Forelimb muscle (tissue), 1 donor: ENCODE results near the gene DCAF4L1. TPM values are rescaled to one million over a fixed set of nuclear protein-coding genes. Genes with fewer than 3 reads are reported as not detected.

Source experiments
- DNase-seq: peaks from one replicate; pipeline ENCODE4 v3.0.0-alpha.2; 2013; ENCODE audit warnings: low read depth
- polyA plus RNA-seq: library from polyadenylated mRNA; unstranded; fragments of 120-200 nt; gene quantifications from one replicate; pipeline ENCODE4 v1.2.1, GENCODE V29; 2013; ENCODE audit not compliant: insufficient read length

DCAF4L1 gene
- polyA plus RNA-seq, 1 donor, result 0.35 TPM

DNA sequence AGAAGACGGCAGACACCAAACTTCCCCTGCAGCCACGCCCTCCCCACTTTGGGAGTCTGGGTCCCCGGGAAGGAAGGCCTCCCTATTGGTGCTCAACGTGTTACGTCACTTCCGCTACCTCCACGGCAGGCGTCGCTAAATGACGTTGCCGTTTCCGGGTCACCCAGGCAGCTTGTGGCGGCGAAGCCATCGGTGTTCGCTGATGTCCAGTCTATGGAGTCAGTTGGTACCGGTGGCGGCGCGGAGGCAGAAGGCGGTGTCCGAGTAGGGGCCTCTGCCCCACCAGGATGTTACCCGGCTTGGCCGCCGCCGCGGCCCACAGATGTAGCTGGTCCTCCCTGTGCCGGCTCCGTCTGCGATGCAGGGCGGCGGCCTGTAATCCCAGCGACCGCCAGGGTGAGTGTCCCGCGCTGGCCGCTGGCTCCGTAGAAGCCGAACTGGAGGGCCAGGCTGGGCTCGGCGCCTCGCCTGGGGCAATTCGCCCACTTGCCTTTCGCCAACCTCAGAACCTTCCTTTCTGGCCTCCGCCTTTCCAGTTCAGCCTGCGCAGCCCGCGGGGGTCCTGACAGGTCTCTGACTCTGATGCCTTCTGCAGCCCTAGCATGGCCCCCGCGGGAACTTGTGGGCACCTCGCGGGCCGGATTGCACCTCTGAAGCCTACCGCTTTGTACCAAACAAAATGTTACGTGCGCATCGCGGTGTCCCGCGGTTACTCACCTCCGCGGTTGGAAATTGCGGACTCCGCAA, 9.0 kb downstream of the DCAF4L1 start, which contains the start of gene SLC30A9:
Gene SLC30A9 (plus strand): TSS at position 166 of the 747 bp plus-strand sequence. CDS start 122 bp downstream, at position 288.
- DNase-seq, result peak; percentile 97

DNA sequence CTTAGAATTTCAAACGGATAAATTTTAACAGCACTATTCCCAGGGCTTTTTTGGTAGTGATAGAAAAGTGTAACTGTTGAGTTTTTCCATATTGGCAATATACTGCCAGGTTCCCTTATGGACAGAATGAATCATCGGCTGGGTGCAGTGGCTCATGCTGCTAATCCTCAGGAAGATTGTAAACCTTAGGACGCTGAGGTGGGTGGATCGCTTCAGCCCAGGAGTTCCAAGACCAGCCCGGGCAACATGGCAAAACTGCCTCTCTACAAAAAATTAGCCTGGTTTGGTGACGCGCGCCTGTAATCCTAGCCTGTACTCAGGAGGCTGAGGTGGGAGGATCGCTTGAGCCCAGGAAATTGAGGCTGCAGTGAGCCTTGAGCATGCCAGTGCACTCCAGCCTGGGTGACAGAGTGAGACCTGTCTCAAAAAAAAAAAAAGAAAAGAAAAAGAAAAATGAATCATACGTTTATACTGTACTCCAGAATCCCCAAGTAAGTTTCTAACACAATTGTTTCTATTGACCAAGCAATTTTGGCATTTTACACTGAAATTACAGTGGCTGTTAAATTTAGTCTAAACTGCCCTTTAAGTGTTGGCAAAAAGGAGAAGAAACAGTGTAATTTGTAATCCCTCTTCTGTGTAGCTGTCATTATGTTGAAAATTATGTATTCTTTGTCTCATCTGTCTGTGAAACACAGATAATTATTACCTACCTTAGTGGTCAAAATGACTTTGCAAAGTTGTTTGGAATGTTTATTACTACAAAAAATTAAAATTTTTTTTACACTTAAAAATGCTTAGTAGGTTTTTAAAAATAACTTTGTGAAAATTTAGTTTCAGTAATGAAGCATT, 10.6 kb downstream of the DCAF4L1 start:
- DNase-seq, result no peak

DNA sequence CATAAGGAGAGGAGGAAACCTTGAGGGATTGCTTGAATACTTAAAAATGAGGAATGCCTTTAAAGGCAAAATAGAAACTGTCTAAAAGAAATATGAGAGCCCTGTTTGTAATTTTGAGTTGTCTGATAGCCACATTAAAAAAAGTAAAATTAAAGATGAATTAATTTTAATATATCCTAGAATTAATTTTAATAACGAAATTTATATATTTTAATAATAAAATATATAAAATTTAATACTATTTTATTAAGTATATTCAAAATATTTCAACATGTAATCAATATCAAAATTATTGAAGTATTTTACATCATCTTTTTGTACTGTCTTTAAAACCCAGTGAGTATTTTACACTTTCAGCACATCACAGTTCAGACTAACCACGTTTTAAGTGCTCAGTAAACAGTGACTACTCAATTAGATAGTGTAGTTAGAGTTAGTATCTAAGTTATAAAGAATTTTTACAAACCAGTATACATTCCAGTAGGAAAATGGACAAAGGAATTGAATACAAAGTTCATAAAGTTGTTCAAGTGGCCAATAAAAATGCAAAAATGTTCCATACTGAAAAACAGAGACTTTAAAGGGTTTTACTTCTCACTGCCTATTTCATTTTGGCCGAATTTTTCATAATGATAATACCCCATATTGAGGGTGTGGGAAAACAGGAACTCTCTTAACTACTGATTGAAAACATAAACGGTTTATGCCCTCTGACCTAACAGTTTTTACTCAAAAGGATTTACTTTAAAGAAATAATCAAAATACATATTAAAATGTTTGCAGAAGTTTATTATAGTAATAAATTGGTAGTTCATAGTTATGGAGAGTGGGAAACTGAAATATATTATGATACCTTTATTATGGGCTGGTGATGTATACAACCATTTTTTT, 11.7 kb downstream of the DCAF4L1 start:
- DNase-seq, result no peak

DNA sequence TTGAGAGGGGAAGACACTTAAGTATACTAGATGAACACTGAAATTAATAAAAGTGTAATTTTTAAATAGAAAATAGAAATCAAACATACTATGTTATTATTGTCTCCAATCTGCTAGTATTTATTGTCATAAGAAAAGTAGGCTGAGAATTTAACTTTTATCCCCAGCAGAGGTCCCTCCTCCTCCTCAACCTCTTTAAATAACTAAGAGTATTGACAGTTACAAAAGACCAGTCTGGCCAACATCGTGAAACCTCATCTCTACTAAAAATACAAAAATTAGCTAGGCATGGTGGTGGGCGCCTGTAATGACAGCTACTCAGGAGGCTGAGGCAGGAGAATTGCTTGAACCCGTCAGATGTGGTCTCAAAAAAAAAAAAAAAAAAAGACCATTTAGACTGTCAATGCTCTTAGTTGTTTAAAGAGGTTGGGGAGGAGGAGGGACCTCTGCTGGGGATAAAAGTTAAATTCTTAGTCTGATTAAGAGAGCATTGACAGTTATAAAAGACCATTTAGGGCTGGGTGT, 13.0 kb downstream of the DCAF4L1 start:
- no peak for DNase-seq

DNA sequence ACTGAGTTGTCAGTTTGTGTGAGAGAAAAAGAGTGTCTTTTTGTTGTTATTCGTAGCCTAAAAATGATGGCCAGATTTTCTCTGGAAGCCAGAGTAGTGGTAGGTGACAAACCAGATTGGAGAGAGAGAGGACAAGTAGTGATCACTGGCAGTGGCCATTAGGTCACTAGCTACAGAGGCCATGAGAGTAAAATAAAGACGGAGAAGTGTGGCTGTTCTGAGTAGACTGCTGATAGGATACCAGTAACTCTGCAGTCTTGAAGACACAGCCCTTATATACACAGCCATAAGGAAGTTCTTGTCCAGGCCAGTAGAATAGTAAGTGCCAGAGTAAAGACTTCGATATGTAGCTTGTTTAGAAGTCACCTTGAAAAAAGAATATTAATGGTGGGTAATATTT, 16.5 kb downstream of the DCAF4L1 start:
- DNase-seq, result no peak

DNA sequence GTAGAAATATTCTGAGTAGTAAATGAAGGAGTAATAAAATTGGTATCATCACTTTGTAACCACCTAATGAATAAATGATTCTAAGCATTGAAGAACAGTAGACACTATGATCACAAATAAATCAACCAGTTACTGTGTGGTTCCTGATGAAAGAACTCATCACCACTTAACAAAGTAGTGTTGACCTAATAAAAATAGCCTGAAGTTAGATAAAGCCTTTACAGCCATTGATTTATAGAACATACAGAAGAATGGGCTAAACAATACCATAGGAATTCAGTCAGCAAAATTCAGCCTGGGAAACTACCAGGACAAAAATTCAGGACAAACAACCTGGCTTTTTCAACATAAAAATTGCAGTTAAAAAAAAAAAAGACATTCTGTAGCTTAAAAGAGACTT, 17.8 kb downstream of the DCAF4L1 start:
- no peak for DNase-seq

DNA sequence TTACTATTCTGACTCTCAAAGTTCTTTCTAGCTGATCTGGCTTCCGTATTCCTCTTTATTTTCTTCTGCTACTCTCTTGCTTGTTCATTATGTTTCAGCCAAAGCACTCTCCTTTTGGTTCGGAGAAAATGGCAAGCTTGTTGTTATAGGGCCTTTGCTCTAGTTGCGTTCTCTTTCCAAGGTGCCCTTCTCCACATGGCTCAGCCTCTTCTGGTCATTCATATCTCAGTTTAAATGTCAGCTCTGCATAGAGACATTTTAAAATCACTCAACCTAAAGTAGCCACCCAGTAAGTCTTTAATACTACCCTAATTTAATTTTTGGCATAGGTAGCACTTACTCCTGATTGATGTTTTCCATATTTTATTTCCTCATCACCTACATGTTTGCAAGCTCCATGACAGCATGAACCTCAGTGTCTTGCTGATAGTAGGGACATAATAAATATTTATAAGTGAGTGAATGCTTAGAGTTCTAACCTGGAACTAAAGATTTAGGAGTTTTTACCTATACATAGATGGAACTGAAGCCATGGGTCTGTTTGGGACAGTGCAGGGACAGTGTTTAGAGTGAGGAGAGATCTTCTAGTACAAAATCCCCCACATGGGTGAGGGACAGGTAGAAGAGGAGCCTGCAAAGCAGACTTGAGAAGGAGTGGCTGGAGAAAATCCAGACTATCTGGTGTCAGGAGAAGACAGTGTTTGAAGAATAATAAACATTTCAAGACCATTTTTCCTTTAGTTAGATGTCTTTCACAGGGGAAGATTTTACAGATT, 26.6 kb downstream of the DCAF4L1 start:
- no peak for DNase-seq

DNA sequence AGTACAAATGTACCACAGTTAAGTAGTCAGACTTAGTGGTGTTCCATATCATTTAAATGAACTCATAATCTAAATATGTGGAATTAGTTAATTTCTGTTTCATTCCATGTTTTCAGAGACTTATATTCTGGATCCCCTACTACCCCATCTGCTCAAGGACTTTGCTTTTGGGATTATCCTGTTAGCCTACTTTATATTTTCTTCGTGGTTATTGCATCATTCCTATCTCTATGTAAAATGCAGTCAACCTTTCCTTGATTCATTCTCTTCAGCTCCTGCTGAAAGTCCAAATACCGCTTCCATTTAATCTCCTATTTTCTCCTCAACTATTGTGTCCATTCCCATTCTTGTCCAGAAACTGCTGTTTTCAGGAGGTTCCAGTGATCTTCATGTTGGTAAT, 33.9 kb downstream of the DCAF4L1 start:
- no peak for DNase-seq

DNA sequence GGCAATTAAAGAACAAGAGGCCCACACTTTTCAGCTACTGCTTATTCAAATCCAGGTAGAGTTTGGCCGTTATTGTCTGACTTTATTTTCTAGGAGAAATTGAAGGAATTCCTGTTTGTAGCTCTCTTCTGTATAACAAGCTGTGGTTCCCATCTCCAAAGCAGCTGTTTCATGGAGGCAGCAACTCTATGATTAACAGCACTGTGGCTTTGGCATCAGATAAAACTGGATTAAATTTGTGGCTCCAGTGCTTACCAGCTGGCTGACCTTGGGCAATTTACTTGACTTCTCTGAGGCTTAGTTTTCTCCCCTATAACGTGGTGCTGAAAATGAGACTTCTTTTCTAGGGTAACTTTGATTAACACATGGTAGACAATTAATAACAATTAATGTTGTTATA, 36.9 kb downstream of the DCAF4L1 start:
- DNase-seq, result no peak

Other genes with a start within 250 kb of the DCAF4L1 start
- gene PHOX2B, start 233.0 kb upstream of the DCAF4L1 start, polyA plus RNA-seq, result not detected
- 18.3 TPM for gene TMEM33, start 46.3 kb upstream of the DCAF4L1 start, polyA plus RNA-seq
- gene SLC30A9, start 8.8 kb downstream of the DCAF4L1 start, polyA plus RNA-seq, result 56.1 TPM
- 0.04 TPM for gene BEND4, start 170.9 kb downstream of the DCAF4L1 start, polyA plus RNA-seq